Brain microvascular endothelial cell (primary cell): Measurements from ENCODE around the gene CDCA7.

Experiments
- DNase-seq: peaks from one replicate; pipeline ENCODE4 v3.0.0-alpha.2; 2020
- H3K27ac ChIP-seq: fragments of 250-450 bp; sonication (Bioruptor Pico); 2 replicates; pipeline ENCODE4 v1.5.1; 2020; ENCODE audit warnings: mild to moderate bottlenecking, moderate library complexity
- H3K27me3 ChIP-seq: fragments of 250-450 bp; sonication (Bioruptor Pico); replicated peaks from 2 replicates; pipeline ENCODE4 v1.5.1; 2020; ENCODE audit warnings: mild to moderate bottlenecking
- H3K36me3 ChIP-seq: fragments of 250-450 bp; sonication (Bioruptor Pico); replicated peaks from 2 replicates; pipeline ENCODE4 v1.5.1; 2020; ENCODE audit warnings: mild to moderate bottlenecking
- H3K4me3 ChIP-seq: 2 replicates; pipeline ENCODE4 v1.5.1; 2011; ENCODE audit warnings: low read depth, mild to moderate bottlenecking, control low read depth, low read length, moderate library complexity
- in situ Hi-C: cut with HindIII; loops from 2 replicates; pipeline ENCODE4 v1.10.0; 2017; ENCODE audit warnings: low sequenced_read_pairs, low pct_ligation_motif_present
- TF ChIP-seq, protein P1 (sequence below): IDR thresholded peaks from 2 replicates; pipeline ENCODE4 v1.5.1; 2011; ENCODE audit warnings: low read depth, mild to moderate bottlenecking, moderate library complexity, low read length, control low read depth, inconsistent platforms; ENCODE audit errors: missing control alignments

CDCA7 gene

DNA sequence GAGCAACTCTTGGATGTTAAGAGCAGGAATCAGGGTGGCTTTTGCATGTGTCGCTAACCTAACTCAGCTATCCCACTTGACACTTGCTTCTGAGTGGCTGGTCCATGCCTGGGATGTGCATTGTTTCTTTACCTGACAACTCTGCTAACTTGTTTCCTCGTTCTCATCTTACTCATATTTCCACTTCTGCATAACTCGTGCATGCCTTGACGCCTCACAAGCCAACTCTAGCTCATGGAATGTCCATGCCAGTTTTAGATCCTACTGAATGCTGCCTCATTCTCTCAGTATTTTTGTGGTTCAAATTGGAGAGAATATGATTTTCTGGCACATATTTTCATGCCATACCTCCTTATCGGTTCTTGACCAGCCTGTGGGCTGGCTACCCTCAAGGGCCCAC is 52.5 kb downstream of the CDCA7 start:
- DNase-seq: no peak
- no peaks in the 10 kb centered on the region for H3K27me3 ChIP-seq
- H3K4me3 ChIP-seq: no peak overlapping the region
- TF ChIP-seq, protein P1, sequence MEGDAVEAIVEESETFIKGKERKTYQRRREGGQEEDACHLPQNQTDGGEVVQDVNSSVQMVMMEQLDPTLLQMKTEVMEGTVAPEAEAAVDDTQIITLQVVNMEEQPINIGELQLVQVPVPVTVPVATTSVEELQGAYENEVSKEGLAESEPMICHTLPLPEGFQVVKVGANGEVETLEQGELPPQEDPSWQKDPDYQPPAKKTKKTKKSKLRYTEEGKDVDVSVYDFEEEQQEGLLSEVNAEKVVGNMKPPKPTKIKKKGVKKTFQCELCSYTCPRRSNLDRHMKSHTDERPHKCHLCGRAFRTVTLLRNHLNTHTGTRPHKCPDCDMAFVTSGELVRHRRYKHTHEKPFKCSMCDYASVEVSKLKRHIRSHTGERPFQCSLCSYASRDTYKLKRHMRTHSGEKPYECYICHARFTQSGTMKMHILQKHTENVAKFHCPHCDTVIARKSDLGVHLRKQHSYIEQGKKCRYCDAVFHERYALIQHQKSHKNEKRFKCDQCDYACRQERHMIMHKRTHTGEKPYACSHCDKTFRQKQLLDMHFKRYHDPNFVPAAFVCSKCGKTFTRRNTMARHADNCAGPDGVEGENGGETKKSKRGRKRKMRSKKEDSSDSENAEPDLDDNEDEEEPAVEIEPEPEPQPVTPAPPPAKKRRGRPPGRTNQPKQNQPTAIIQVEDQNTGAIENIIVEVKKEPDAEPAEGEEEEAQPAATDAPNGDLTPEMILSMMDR: no peak
- no peaks in the 10 kb centered on the region for H3K36me3 ChIP-seq
- in situ Hi-C loops: no loop called here
- H3K27ac ChIP-seq: no peak overlapping the region

DNA sequence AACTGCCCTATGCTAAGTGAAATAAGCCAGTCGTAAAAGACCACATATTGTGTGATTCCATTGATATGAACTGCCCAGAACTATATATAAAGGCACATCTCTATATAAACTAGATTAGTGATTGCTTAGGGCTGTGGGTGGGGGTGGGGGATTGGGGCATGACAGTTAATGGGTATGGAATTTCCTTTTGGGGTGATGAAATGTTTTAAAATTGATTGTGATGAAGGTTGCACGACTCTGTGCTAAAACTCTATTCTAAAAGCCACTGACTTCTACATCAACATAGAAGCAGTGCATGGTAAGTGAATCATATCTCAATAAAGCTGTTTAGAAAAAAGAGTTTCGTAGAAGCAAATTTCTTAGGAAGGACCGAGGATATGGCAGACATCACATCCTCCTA is 53.0 kb downstream of the CDCA7 start:
- in situ Hi-C loops: no loop called here
- no peaks in the 10 kb centered on the region for H3K36me3 ChIP-seq
- TF ChIP-seq, protein P1: no peak
- H3K4me3 ChIP-seq: no peak overlapping the region
- DNase-seq: no peak
- no peak overlapping the region for H3K27ac ChIP-seq
- no peaks in the 10 kb centered on the region for H3K27me3 ChIP-seq

DNA sequence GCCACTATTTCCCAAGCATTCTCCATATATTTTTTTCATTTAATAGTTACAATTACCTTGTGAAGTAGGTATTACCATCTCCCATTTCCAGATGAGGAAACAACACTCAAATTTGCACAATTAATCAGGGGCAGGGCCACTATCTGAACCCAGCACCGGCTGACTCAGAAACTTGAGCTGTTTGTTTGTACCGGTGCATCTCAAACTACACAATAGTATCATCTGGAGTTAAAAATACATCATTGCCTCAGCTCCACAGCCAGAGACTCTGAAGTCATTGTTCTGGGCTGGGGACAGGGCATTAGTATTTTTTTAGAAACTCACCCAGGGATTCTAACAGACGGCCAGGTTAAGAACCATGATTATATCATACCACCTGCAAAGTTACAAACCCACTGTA is 55.9 kb downstream of the CDCA7 start:
- DNase-seq: no peak
- H3K4me3 ChIP-seq: no peak overlapping the region
- no peaks in the 10 kb centered on the region for H3K36me3 ChIP-seq
- in situ Hi-C loops: no loop called here
- TF ChIP-seq, protein P1: no peak
- H3K27me3 ChIP-seq: no peaks in the 10 kb centered on the region
- no peak overlapping the region for H3K27ac ChIP-seq

DNA sequence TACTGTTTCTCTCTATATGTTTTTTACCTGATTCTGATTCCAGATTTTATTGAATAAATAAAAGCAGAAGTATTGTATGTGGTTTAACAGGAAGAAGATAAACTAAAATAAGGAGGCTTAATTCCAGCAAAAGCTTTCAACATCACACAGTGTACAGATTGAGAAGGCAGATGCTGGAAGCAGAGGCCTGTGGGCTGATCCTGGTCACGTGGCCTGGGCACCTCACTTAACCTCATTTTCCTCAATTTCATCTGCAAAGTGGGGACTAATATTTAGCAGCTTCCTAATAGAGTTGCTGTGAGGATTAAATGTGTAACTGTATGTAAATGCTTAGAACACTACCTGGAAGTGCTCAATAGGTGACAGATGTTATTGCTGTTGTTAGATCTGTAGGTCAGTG is 58.0 kb downstream of the CDCA7 start:
- Histone ChIP-seq H3K27me3 (no peaks in the 10 kb centered on the region), H3K4me3 (no peak overlapping the region), H3K27ac (no peak overlapping the region), H3K36me3 (no peaks in the 10 kb centered on the region)
- TF ChIP-seq, protein P1: no peak
- no peak for DNase-seq
- in situ Hi-C loops: no loop called here

DNA sequence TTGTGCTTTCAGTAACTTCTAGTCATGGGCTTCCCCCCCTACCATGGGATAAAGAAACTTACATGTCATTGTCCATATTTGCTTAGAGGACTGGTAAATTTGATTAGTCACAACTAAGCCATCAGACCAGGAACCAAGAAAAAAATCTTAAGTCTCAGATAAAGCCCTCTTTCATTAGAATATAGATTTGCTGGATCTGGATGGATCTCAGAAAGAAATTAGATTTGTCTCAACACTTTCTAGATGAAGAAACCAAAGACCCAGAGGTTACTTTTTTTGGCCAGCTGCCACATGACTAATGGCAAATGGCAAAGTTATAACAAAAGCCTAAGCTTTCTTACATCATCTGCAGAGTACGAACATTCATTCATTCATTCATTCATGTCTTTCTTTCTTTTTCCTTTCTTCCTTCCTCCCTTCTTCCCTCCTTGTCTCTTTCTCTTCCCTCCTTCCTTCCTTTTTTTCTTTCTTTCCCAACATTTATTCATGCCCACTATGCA is 60.2 kb downstream of the CDCA7 start:
- Histone ChIP-seq H3K4me3 (no peak overlapping the region), H3K27ac (no peak overlapping the region), H3K27me3 (no peaks in the 10 kb centered on the region), H3K36me3 (no peaks in the 10 kb centered on the region)
- TF ChIP-seq, protein P1: no peak
- in situ Hi-C loops: no loop called here
- peak; percentile 79 for DNase-seq
